ENCODE measurements around the gene KRT39.
"Not testable (repeated sequence)": the region's sequence is repeated elsewhere in the genome, so short reads cannot be mapped to it uniquely, and the experiment has no call there.

The KRT39 gene

GRCh38 chr17:40966848-40967247, at the start of gene KRT39:
Gene KRT39 (minus strand): TSS chr17:40966948. CDS start chr17:40966856, 92 bp downstream.
- DNase-seq, result no peak

DNA sequence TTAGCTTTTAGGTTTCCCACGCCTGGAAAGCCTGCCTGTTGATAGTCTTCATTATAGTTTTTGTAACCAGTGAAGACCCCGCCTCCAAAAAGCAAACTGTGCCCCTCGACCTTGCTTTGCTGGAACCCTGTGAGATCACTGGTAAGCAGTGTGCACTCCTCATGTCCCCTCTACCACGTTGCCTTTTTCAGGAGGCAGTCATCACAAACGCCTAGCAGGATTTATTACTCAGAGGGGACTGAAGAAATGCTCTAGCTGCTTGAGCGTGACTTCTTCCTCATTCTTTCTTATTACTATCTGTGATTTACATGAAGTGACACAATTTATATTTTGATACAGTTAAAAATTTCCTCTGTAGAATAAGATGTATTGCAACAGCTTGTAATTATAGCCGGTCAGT, 48.7 kb upstream of the KRT39 start:
- no peak for DNase-seq

DNA sequence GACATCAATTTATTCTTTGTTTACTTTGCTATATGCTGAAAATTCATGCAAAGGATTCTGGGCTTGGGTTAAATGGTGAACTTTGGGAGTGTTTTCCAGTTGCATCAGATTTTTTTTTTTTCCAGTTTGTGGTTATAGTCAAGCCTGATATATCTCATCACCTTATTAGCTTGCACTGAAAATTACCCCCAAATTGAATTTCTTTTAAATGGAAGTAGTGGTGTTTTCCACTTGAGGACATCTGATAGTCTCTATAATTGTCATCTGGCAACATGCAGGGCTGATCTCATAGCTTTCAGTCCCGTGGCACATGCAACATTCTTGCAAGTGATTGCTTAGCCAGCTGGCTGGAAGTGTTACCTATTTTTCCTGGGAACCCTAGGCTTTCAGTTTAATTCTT, 46.9 kb upstream of the KRT39 start:
- no peak for DNase-seq

- no peak for DNase-seq
Observed at GRCh38 chr17:41013181-41013580, 46.4 kb upstream of the KRT39 start.

- no peak for DNase-seq
Observed at GRCh38 chr17:41012326-41013120, 45.8 kb upstream of the KRT39 start.

GRCh38 chr17:41010441-41010840, 43.7 kb upstream of the KRT39 start:
- no peak for DNase-seq

GRCh38 chr17:41009936-41010335, 43.2 kb upstream of the KRT39 start:
- DNase-seq, result no peak

DNA sequence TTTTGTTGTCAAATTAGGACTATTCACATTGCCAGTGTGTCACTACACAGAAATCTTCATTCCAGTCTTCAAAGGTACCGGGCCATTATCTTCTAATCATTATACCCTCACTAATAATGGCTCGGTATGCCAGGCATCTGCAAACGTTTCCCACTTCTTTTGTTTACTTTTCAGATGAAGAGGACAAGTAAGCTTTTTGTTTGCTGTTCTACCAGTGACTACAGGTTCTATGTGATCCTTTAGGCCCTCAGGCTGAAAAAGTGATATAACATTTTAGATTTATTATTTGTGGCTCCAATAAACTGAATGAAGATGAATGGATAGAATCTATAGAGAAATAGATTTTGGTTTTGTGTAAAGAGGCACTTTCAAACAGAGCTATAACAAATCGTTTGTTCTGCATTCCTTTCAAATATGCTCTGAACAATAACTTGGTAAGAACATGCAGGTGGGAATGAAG, 42.6 kb upstream of the KRT39 start:
- no peak for DNase-seq

DNA sequence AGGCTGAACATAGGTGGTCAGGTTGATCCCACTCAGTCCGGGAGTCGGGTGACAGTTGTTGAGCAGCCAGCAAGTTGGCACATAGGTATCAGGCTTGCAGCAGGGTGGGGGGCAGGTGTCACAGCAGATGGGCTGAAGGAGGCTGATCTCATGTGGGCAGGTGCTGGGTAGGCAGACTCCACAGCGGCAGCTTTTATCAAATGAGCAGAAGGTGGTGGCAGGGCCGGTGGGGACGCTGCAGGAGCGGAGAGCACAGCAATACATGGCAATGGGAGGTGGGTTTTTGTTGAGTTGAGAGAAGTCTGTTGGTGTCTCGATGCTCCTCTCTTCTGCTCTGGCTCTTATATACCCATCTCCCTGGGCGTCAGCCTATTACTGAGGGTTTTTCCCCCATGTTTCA, 42.1 kb upstream of the KRT39 start, which contains the start of gene KRTAP3-1:
Gene KRTAP3-1, minus strand, starts transcription at position 318 of the 400 bp plus-strand sequence. Its CDS starts 54 bp downstream, at position 264.
- no peak for DNase-seq

- DNase-seq, result no peak
Observed at GRCh38 chr17:41004397-41004796, 37.6 kb upstream of the KRT39 start.

- no peak for DNase-seq
Observed at GRCh38 chr17:41003926-41004325, 37.2 kb upstream of the KRT39 start.

- DNase-seq, result no peak
Observed at GRCh38 chr17:41002814-41003213, 36.1 kb upstream of the KRT39 start.

DNA sequence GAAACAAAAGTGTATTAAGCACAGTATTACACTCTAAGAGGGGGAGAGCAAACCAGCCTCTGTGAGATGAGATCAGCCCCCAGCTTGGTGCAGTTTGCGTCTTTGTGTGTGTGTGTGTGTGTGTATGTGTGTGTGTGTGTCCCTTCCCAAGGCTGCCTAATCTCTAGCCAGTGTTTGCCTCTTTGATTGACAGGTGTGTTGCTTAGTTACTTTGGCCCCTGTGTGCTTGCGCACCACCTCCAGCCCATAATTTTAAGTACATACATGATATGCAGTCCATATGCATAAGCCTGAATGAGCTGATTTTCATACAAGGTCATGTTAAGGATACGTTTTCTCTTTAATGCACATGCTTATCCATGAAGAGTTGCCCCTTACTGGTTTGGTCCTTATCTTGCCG, 35.0 kb upstream of the KRT39 start:
- no peak for DNase-seq

DNA sequence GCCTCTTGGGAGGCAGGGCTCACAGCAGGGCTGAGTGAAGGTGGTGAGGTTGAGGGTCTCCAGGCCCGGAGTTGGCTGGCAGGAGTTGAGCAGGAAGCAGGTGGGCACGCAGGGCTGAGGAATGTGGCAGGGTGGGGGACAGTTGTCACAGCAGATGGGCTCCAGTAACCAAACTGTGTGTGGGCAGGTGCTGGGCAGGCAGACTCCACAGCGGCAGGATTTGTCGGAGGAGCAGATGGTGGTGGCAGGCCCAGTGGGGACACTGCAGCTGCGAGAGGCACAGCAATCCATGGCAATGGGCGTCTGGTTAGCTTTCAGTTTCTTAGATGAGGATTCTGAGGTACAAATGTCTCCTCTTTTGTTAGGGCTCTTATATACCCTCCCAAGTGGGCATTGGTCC, 32.8 kb upstream of the KRT39 start, which contains the start of gene KRTAP3-2:
Gene KRTAP3-2, minus strand, starts transcription at position 344 of the 400 bp plus-strand sequence. Its CDS starts 53 bp downstream, at position 291.
- DNase-seq, result not testable (repeated sequence)

- no peak for DNase-seq
Observed at GRCh38 chr17:40997361-40997760, 30.6 kb upstream of the KRT39 start.

DNA sequence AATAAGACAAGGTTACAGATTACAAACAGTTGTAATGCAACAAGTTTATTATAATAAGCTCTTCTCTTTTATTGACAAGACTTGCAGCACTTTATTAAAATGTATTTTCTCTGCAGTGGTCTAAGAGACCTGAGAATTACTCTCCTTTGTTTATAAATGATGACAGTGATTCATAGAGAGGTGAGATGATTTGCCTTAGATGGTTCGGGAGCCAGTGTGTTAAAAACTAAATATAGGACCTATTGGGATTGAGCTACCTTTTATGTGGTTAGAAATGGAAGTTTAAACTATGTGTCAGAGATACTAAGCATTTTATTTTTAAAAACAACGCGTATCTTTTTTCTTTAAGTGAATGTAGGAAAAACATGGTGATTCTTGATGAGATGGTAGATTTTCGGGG, 30.1 kb upstream of the KRT39 start:
- DNase-seq, result no peak

GRCh38 chr17:40995116-40995515, 28.4 kb upstream of the KRT39 start:
- no peak for DNase-seq

DNA sequence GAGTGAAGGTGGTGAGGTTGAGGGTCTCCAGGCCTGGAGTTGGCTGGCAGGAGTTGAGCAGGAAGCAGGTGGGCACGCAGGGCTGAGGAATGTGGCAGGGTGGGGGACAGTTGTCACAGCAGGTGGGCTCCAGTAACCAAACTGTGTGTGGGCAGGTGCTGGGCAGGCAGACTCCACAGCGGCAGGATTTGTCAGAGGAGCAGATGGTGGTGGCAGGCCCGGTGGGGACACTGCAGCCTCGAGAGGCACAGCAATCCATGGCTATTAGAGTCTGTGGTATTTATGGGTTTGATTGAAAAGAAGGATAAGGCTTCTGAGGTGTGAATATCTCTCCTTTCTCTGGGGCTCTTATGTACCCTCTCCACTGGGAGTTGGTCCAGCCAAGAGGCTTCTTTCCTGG, 27.1 kb upstream of the KRT39 start, which contains the start of gene KRTAP3-3:
Gene KRTAP3-3, minus strand, starts transcription at position 326 of the 400 bp plus-strand sequence. Its CDS starts 67 bp downstream, at position 259.
- no peak for DNase-seq

GRCh38 chr17:40993084-40993483, 26.3 kb upstream of the KRT39 start:
- DNase-seq, result no peak

DNA sequence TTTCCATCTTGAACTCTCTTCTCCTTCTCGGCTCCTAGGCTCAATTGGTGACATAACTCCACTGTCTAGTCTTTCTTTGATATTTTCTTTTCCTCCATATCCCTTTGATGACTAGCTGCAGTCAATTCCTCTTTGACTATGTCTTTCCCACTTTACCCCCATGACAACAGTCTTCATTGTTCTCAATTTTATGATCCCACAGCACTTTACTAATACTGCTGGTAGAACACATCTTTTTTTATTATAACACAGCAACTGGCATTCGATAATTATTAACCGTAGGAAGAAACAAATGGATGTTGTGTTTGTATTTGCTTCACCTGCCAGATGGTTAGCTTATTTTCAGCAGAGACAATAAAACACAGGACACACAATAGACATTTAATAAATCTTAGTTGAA, 25.9 kb upstream of the KRT39 start:
- DNase-seq, result no peak

DNA sequence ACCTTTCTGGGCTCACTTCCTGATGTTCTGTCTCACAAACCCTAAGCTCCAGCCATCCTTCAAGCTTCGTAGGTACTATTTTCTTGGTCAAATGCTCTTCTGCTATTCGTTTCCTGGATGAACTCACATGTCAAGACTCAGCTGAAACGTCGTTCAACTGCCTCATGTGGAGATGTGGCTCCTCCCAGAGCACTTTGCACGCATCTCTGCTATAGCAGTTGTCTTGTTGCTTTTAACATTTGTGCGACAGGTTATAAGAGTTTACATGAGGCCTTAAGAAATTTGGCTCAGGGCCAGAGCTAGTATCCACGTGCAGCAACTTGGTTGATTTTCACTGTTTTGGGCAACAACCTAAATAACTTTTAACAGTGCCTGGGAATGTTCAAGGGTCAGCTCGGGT, 20.2 kb upstream of the KRT39 start:
- no peak for DNase-seq

DNA sequence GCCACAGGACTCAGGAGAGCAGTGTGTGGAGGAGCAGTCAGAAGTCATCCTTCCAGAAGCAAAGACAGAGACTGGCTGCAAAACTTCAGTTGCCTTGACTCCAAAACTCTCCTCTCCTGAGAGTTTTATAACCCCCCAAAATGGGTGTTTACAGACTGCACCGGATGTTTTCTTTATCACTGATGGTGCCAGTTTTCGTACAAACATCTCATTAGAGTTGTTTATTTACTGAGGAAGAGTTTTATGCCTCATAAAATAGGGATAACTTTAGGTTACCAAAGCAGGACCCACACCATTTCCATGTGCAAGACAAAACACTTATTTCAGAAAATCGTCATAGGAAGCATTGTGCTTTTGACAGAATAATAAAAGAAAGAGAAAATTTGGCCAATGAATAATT, 17.5 kb upstream of the KRT39 start, which contains the start of gene KRT40:
Gene KRT40, minus strand, starts transcription at position 101 of the 400 bp plus-strand sequence. Its CDS starts 53 bp downstream, at position 48.
- no peak for DNase-seq

- no peak for DNase-seq
Observed at GRCh38 chr17:40981115-40981514, 14.4 kb upstream of the KRT39 start.

GRCh38 chr17:40980596-40980995, 13.8 kb upstream of the KRT39 start:
- DNase-seq, result no peak
